PC-9 (cell line): ENCODE data around the gene COL1A2. TPM values are rescaled to one million over a fixed set of nuclear protein-coding genes. Genes with fewer than 3 reads are reported as not detected.

Source experiments
- BruUV-seq: library from RNA; stranded (reverse); fragments of 400-500 nt; replicated peaks from 2 replicates; lab custom pipeline; 2021; lab: Mats Ljungman, UMichigan
- CTCF ChIA-PET: fragments of 300-600 bp; sonication (Branson Sonifier 250); formaldehyde crosslinking; loops from one replicate; lab custom pipeline; 2022; ENCODE audit warnings: antibody characterized with exemption; lab: Charles Lee
- POLR2A ChIA-PET: fragments of 300-600 bp; sonication (Branson Sonifier 250); formaldehyde crosslinking; loops from one replicate; lab custom pipeline; 2022; ENCODE audit warnings: antibody characterized with exemption; ENCODE audit not compliant: unreplicated experiment; lab: Charles Lee
- DNase-seq, 2 experiments: peaks; one replicate each; pipeline versions ENCODE4 v3.0.0 to v3.0.0-alpha.2; 2015 to 2022; ENCODE audit warnings: mixed read lengths in 1 of 2
- H2AFZ ChIP-seq: fragments of 200-600 bp; sonication (generic); 2 replicates; pipeline ENCODE4 v1.8.1; 2017; ENCODE audit warnings: antibody characterized with exemption
- H3F3A ChIP-seq: fragments of 200-600 bp; sonication (generic); 2 replicates; pipeline ENCODE4 v1.8.1; 2017; ENCODE audit warnings: antibody characterized with exemption, mild to moderate bottlenecking, low read depth; ENCODE audit not compliant: insufficient read depth
- H3K27ac ChIP-seq: fragments of 200-600 bp; sonication (generic); 2 replicates; pipeline ENCODE4 v1.6.1; 2016; ENCODE audit warnings: mixed run types
- H3K27me3 ChIP-seq: fragments of 200-600 bp; sonication (generic); 2 replicates; pipeline ENCODE4 v1.6.1; 2016; ENCODE audit warnings: low read depth, mixed run types; ENCODE audit not compliant: insufficient read depth
- H3K36me3 ChIP-seq: fragments of 200-600 bp; sonication (generic); 2 replicates; pipeline ENCODE4 v1.6.1; 2016; ENCODE audit warnings: low read depth, mixed run types
- H3K4me1 ChIP-seq: fragments of 200-600 bp; sonication (generic); replicated peaks from 2 replicates; pipeline ENCODE4 v1.6.1; 2016; ENCODE audit warnings: mixed run types; ENCODE audit not compliant: insufficient read depth
- H3K4me2 ChIP-seq: fragments of 200-600 bp; sonication (generic); 2 replicates; pipeline ENCODE4 v1.6.1; 2017; ENCODE audit warnings: mixed run types
- H3K4me3 ChIP-seq: fragments of 200-600 bp; sonication (generic); 2 replicates; pipeline ENCODE4 v1.6.1; 2016; ENCODE audit warnings: mixed run types
- H3K79me2 ChIP-seq: fragments of 200-600 bp; sonication (generic); 2 replicates; pipeline ENCODE4 v1.6.1; 2017; ENCODE audit warnings: low read depth, mixed run types
- H3K9me2 ChIP-seq: fragments of 200-600 bp; sonication (generic); 2 replicates; pipeline ENCODE4 v1.8.1; 2017; ENCODE audit warnings: mild to moderate bottlenecking; ENCODE audit not compliant: insufficient read depth
- H3K9me3 ChIP-seq: fragments of 200-600 bp; sonication (generic); 2 replicates; pipeline ENCODE4 v1.8.1; 2016; ENCODE audit warnings: low read depth; ENCODE audit not compliant: insufficient read depth
- H4K20me1 ChIP-seq: fragments of 200-600 bp; sonication (generic); 2 replicates; pipeline ENCODE4 v1.8.1; 2017; ENCODE audit not compliant: insufficient read depth
- EZH2 ChIP-seq: fragments of 200-600 bp; sonication (generic); IDR thresholded peaks from 2 replicates; pipeline ENCODE4 v1.8.0; 2017; ENCODE audit warnings: antibody characterized with exemption, low read depth
- intact Hi-C: fragments of 100-400 bp; cut with micrococcal nuclease; formaldehyde crosslinking; loops from one replicate; pipeline ENCODE4 v1.10.0; 2022; ENCODE audit not compliant: unreplicated experiment
- total RNA-seq: library from RNA; stranded (reverse); gene quantifications from 2 replicates; pipeline ENCODE4 v1.2.3, GENCODE V29; 2021
- TF ChIP-seq, protein P1 (sequence below): fragments of 200-600 bp; sonication (generic); conservative IDR thresholded peaks from 2 replicates; pipeline ENCODE4 v1.6.1; 2017; ENCODE audit warnings: mixed run types, antibody characterized with exemption, mild to moderate bottlenecking, moderate library complexity

COL1A2 gene
- total RNA-seq, 1 experiment from 2014 or later = not detected

DNA sequence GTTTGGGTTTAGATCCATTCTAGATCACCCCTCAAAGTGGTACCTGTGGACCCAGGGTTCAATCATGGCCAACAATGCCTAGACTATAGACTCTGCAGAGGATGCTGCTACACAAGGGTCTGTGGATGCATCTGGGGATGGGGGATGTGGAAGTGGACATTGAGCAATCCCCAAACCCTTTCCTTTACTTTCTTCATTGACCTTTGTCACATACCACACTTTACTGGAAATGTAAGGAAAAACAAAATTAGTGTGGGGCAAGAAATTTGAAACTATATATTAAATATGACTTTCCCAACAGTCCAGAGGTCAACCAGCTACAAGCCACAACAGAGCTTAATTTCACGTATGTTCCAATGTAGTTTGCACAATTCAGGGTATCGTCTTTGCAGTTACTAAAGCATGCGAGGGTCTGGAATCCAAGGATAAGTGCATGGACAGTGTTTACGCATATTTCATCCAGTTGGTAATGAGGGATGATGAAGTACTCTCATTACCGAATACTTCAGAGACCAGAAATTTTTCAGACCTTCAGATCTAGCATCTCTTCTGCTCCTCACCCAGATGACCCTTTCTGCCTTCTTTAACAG lies 81.7 kb downstream of the COL1A2 start:
- no peak overlapping the region for H3K4me2 ChIP-seq
- no peaks in the 10 kb centered on the region for H3K4me1 ChIP-seq
- no peaks in the 10 kb centered on the region for H3K27me3 ChIP-seq
- TF ChIP-seq, protein P1, sequence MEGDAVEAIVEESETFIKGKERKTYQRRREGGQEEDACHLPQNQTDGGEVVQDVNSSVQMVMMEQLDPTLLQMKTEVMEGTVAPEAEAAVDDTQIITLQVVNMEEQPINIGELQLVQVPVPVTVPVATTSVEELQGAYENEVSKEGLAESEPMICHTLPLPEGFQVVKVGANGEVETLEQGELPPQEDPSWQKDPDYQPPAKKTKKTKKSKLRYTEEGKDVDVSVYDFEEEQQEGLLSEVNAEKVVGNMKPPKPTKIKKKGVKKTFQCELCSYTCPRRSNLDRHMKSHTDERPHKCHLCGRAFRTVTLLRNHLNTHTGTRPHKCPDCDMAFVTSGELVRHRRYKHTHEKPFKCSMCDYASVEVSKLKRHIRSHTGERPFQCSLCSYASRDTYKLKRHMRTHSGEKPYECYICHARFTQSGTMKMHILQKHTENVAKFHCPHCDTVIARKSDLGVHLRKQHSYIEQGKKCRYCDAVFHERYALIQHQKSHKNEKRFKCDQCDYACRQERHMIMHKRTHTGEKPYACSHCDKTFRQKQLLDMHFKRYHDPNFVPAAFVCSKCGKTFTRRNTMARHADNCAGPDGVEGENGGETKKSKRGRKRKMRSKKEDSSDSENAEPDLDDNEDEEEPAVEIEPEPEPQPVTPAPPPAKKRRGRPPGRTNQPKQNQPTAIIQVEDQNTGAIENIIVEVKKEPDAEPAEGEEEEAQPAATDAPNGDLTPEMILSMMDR = no peak
- TF ChIP-seq EZH2 = no peak
- H3F3A ChIP-seq = no peaks in the 10 kb centered on the region
- H2AFZ ChIP-seq = no peak overlapping the region
- H3K9me3 ChIP-seq = no peaks in the 10 kb centered on the region
- H3K4me3 ChIP-seq = no peak overlapping the region
- no peaks in the 10 kb centered on the region; the same call in 1 of the 2 replicates for H3K9me2 ChIP-seq
- intact Hi-C loops = no loop called here
- H3K27ac ChIP-seq = no peak overlapping the region
- no TSS peak for BruUV-seq
- ChIA-PET POLR2A (no interaction called here), CTCF (no interaction called here)
- DNase-seq = no peak
- no peaks in the 10 kb centered on the region for H3K79me2 ChIP-seq
- H4K20me1 ChIP-seq = no peaks in the 10 kb centered on the region
- no peaks in the 10 kb centered on the region for H3K36me3 ChIP-seq

DNA sequence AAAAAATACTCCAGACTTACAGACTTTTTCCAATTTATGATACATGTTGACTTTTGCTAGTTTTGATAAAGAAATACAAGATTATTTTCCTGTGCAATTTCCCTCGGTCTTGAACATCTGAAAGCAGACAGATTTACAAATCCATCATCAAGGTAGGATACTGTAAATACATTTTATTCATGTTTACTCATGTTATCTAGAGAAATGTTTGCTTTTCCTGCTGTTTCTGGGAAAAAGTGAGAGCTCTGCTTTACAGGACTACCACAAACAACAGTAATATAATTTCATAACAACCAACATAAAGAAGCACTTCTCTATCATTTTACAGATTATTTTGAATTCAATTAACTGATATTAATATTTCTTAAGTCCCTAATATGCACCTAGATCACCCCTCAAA lies 83.2 kb downstream of the COL1A2 start:
- no peak for DNase-seq
- Histone ChIP-seq H3F3A (no peaks in the 10 kb centered on the region), H3K9me3 (no peaks in the 10 kb centered on the region), H3K27me3 (no peaks in the 10 kb centered on the region), H3K79me2 (no peaks in the 10 kb centered on the region), H4K20me1 (no peaks in the 10 kb centered on the region), H3K4me3 (no peak overlapping the region), H2AFZ (no peak overlapping the region), H3K9me2 (no peaks in the 10 kb centered on the region; the same call in 1 of the 2 replicates), H3K4me2 (no peak overlapping the region), H3K4me1 (no peaks in the 10 kb centered on the region), H3K36me3 (no peaks in the 10 kb centered on the region), H3K27ac (no peak overlapping the region)
- TF ChIP-seq, protein P1 = no peak
- TF ChIP-seq EZH2 = no peak
- CTCF ChIA-PET = no interaction called here
- intact Hi-C loops = no loop called here
- POLR2A ChIA-PET = no interaction called here
- BruUV-seq = no TSS peak

DNA sequence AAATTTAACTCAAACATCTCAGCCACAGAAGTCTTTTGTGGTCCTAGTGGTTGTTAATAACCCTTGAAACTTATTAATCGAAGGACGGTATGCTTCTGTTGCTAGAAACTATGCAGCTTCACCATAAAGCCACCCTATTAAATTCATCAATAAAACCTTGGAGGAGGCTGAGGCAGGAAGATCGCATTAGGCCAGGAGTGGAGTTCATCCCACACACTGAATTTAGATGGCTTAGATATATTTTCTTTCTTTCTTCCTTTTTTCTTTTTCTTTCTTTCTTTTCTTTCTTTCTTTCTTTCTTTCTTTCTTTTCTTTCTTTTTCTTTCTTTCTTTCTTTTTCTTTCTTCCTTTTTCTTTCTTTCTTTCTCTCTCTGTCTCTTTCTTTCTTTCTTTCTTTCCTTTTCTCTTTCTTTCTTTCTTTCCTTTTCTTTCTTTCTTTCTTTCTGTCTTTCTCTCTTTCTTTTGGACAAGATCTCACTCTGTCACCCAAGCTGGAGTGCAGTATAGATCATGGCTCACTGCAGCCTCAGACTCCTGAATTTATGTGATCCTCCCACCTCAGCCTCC lies 84.0 kb downstream of the COL1A2 start:
- H3K27ac ChIP-seq = no peak overlapping the region
- no peaks in the 10 kb centered on the region for H4K20me1 ChIP-seq
- ChIA-PET POLR2A (no interaction called here), CTCF (no interaction called here)
- no TSS peak for BruUV-seq
- no peak overlapping the region for H3K4me3 ChIP-seq
- H3F3A ChIP-seq = no peaks in the 10 kb centered on the region
- H3K4me1 ChIP-seq = no peaks in the 10 kb centered on the region
- no peak for TF ChIP-seq EZH2
- TF ChIP-seq, protein P1 = no peak
- H3K27me3 ChIP-seq = no peaks in the 10 kb centered on the region
- intact Hi-C loops = no loop called here
- no peak for DNase-seq
- H3K9me2 ChIP-seq = no peaks in the 10 kb centered on the region; the same call in 1 of the 2 replicates
- no peaks in the 10 kb centered on the region for H3K36me3 ChIP-seq
- H3K9me3 ChIP-seq = no peaks in the 10 kb centered on the region
- H3K4me2 ChIP-seq = no peak overlapping the region
- H3K79me2 ChIP-seq = no peaks in the 10 kb centered on the region
- H2AFZ ChIP-seq = no peak overlapping the region

Other genes starting within 250 kb of the COL1A2 start
- 14.0 and 15.0 TPM in 2 replicates for gene CASD1, start 114.9 kb downstream of the COL1A2 start, total RNA-seq